Stimulated activated CD4-positive, alpha-beta T cell treated with anti-CD3 and anti-CD28 coated beads, Interleukin-15, amount 100 ng/mL, for 48 hours (primary cell): ENCODE data around the gene CCDC102A.
"Not testable (repeated sequence)": the region's sequence is repeated elsewhere in the genome, so short reads cannot be mapped to it uniquely, and the experiment has no call there.

ENCODE experiments used
- DNase-seq, 2 donors: peaks; one replicate each; pipeline ENCODE4 v3.0.0-alpha.2; 2020; ENCODE audit warnings: low read depth in 2 of 2

The CCDC102A gene

GRCh38 chr16:57536306-57537193, at the start of gene CCDC102A:
Gene CCDC102A (minus strand): TSS chr16:57536571. CDS start chr16:57529177, 7,394 bp downstream.
- no peak for DNase-seq

- no peak for DNase-seq
Observed at GRCh38 chr16:57585051-57585687, 48.8 kb upstream of the CCDC102A start.

GRCh38 chr16:57579361-57579665, 42.9 kb upstream of the CCDC102A start:
- no peak for DNase-seq

- DNase-seq, result no peak
Observed at GRCh38 chr16:57578521-57579360, 42.4 kb upstream of the CCDC102A start.

GRCh38 chr16:57577691-57578224, 41.4 kb upstream of the CCDC102A start:
- no peak for DNase-seq

GRCh38 chr16:57577214-57577613, 40.8 kb upstream of the CCDC102A start:
- no peak for DNase-seq

- peak; percentile 66 to 77 for DNase-seq
Observed at GRCh38 chr16:57576429-57576870, 40.1 kb upstream of the CCDC102A start.

GRCh38 chr16:57575468-57576277, 39.3 kb upstream of the CCDC102A start:
- no peak for DNase-seq

GRCh38 chr16:57574646-57575467, 38.5 kb upstream of the CCDC102A start:
- no peak for DNase-seq

GRCh38 chr16:57574086-57574485, 37.7 kb upstream of the CCDC102A start:
- no peak for DNase-seq

GRCh38 chr16:57572978-57573728, 36.8 kb upstream of the CCDC102A start:
- no peak for DNase-seq

- DNase-seq, result no peak
Observed at GRCh38 chr16:57571098-57571497, 34.7 kb upstream of the CCDC102A start.

- DNase-seq, result no peak
Observed at GRCh38 chr16:57570301-57571070, 34.1 kb upstream of the CCDC102A start.

- DNase-seq, result no peak
Observed at GRCh38 chr16:57569306-57569946, 33.1 kb upstream of the CCDC102A start.

- not testable (repeated sequence) for DNase-seq
Observed at GRCh38 chr16:57568772-57569171, 32.4 kb upstream of the CCDC102A start.

GRCh38 chr16:57568173-57568678, 31.9 kb upstream of the CCDC102A start:
- no peak for DNase-seq

- DNase-seq, result no peak
Observed at GRCh38 chr16:57567691-57568090, 31.3 kb upstream of the CCDC102A start.

GRCh38 chr16:57566436-57566835, 30.1 kb upstream of the CCDC102A start:
- no peak for DNase-seq
